GM19397 (cell line): ENCODE data around the gene HDGFL2.

Experiments
- ATAC-seq: cut with Tn5 transposase; IDR thresholded peaks from one replicate; pipeline ENCODE4 v1.9.1; 2021; ENCODE audit warnings: mild to moderate bottlenecking, moderate library complexity; ENCODE audit not compliant: unreplicated experiment

HDGFL2 gene

DNA sequence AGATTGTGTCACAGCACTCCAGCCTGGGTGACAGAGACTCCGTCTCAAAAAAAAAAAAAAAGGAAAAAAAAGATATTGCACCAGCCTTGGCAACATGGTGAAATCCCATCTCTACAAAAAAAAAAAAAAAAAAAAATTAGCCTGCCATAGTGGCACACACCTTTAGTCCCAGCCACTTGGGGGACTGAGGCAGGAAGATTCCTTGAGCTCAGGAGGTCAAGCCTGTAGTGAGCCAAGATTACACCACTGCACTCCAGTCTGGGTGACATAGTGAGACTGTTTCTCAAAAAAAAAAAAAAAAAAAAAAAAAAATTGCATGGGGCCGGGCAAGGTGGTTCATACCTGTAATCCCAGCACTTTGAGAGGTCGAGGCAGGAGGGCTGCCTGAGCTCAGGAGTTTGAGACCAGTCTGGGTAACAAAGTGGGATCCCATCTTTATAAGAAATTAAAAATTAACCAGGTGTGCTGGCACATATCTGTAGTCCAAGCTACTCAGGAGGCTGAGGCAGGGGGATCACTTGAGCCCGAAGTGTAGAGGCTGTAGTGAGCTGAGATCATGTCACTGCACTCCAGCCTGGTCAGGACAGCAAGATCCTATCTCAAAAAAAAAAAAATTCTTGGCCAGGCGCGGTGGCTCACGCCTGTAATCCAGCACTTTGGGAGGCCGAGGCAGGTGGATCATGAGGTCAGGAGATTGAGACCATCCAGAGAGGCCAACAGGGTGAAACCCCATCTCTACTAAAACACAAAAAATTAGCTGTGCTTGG lies 7.1 kb upstream of the HDGFL2 start:
- no peak for ATAC-seq

DNA sequence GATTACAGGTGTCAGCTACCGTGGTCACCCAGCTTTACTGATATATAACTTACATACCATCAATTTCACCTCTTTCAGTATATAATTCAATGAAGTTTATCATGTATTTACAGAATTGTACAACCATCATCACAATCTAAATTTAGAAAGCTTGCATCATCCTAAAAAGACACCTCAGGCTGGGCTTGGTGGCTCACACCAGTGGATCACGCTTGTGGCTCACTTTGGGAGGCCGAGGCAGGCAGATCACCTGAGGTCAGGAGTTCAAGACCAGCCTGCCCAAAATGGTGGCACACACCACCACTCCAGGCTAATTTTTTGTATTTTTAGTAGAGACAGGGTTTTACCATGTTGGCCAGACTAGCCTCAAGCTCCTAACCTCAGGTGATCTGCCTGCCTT lies 4.3 kb upstream of the HDGFL2 start:
- no peak for ATAC-seq

DNA sequence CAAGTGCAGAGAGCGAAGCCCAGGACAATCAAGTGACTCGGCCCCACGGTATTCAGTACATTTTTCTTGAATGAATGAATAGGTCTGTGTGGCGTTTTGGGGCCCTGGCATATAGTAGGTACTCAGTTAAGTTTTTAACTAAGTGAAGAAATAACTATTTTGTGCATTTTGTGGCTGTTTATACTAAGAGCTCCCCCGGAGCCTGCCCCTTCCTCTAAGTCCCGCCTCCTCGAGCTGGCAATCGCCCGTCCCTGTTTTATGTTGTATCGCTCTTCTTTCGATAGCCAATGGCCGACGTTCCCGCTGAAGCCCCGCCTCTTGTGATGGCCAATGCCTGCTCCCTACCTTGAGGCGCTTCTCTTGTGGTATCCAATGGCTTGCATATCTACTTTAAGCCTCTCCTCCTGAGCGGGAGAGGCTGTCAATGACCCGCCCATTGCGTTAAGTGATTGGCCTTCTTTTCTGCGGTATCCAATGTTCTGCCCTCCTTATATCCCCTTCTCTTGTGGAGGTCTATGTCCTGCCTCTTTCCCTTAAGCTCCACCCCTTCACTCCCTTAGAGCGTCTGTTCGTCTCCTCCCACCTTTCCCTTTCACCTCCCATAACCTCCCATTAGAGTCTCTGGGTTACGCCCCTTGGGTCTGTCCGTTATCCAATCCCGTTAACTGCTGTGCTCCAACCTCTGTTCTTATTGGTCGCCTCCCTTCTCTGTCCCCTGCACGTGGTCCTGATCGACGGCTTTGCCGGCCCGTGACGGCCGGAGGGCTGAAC lies 509 bp upstream of the HDGFL2 start:
- ATAC-seq, result peak; percentile 80

DNA sequence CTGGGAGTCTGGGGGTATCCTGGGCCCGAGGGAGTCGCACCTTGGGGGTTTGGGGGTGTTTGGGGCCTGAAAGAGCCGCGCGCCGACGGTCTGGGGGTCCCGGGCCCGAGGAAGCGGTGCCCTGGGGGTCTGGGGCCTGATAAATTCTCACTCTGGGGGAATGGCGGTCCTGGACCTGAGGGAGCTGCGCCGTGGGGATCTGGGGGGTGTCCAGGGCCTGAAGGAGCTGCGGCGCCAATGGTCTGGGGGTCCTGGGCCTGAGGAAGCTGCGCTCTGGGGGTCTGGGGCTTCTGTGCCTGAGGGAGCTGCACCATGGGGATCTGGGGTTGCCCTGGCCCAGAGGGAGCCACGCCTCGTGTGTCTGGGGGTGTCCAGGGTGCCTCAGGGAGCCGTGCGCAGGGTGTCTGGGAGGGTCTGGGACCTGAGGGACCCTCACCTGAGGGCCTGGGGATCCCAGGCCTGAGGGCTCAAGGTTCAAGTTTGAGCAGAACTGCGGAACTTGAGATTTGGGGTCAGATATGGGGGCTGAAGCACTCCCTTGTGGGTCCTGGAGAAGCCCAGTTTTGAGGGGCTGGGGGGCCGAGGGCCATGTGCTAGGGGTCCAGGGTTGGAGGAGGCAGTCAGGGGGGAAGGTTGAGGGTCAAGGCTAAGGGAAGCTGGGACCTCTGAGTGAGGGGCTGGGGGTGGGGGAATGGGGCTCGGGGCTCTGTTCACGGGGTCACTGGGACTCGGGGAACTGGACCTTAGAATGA lies 1.1 kb downstream of the HDGFL2 start:
- ATAC-seq, result no peak

DNA sequence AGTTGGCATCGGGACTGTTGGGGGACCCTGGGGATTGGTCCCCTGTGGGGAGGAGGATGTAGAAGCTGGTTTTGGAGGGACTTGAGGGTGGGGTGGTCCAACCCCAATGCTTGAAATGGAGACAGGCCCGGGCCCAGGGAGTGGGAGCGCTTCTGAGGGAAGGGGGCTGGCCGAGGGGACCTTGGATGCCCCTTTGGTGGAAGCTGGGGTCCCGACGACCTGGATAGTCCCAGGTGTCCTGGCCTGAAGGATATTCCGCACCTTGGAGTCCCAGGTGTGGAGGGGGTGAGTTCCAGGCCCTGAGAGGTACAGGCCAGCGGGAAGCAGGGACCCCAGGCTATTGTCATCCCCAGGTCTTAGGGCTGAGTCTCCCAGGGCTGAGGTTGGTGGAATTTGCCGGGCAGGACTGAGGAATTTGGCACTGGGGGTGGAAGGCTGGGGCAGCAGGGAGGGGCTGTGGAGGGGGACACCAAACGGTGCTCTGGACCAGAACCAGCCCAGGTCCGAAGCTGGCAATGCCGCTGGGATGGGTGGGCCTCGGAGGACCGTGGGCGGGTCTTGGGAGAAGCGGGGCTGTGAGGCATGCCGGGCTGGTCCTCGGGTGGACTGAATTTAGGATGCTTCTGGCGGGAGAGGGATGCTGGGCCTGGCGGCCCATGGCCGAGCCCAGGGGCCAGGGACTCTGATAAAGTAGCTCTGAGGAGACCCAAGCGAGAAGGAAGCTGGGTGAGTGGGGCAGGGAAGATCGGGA lies 1.8 kb downstream of the HDGFL2 start:
- no peak for ATAC-seq

DNA sequence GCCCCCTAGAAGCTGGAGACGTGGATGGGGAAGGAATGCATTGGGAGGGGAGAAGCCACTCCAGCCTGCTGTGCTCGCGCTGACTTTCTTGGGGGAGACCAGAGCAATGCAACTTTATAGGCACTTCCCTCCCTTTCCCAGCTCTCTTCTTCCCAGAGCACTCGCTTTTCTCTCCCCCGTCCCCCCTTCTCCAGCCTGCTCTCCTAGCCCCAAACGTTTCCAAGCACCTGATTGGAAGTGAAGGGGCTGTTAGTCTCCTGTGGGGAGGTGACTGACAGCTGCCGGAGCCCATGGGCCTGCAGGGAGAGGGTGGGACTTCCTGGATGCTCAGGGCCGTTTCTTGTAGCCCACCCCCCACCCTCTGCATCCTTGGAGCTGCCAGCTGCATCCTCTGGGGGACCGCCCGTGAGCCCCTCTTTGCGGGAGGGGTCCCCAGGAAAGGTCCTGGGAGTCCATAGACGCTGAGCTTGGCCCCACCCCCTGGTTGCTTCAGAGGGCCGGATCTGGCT lies 2.5 kb downstream of the HDGFL2 start:
- ATAC-seq, result no peak

DNA sequence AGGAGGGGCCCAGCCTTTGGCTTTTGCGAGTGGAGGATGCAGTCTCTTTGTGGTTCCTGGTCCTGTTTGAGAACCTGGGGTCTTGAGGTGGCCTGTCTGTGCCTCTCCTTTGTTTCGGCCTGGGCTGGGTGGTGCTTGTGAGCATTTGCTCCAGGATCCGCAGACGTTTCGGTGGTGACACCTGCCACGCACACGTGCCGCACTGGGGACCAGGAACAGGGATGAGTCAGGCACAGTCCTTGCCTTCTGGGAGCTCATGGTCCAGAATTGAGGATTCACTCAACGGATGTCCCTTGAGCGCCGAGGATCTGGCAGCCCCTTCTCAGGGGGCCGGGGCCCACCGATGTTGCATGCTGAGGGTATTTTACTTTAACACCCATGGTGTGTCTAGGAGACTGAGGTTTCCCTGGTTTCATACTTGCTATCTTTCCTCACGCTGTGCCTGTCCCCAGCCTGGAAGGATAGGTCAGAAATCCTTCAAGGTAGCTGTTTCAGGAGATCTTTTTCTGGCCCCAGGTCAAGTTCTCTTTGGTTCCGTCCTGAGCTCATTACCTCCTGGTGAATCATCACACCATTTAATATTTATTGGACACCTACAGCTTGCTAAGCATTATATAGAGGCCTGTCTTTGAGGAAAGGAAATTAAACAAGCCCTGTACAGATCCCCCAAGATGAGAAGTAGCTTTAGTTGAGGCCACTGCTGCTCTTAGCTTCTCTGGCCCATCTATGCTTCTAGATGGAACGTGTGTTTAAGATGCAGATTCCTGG lies 5.1 kb downstream of the HDGFL2 start:
- no peak for ATAC-seq

DNA sequence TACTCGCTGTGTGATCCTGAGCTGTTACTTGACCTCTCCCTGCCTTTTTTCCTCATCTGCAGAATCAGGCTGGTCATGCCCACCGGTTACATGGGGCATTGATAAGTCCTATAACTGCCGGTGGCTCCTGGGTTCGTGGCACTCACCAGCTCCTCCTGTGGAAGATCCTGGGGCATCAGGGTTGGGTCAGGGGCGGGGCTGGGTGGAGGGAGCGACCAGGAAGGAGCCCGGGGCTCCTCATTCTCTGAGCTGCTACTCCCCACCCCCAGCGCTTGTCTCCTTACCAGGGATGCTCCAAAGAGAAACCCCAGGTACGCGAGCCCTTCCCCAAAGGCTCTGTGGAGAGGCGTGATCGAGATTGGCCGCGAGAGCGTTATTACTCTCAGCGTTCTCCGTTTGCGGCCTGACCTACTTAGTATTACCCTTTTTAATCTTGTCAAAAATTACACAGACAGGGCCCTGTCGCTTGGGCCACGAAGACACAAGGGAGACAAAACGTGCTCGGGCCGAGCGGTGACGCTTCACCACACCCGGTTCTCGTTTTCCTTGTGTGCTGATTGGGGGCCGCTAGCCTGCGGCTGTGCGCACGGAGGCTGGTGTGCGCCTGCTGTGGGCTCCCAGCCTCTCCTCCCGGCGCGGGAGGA lies 10.7 kb downstream of the HDGFL2 start:
- ATAC-seq, result no peak

DNA sequence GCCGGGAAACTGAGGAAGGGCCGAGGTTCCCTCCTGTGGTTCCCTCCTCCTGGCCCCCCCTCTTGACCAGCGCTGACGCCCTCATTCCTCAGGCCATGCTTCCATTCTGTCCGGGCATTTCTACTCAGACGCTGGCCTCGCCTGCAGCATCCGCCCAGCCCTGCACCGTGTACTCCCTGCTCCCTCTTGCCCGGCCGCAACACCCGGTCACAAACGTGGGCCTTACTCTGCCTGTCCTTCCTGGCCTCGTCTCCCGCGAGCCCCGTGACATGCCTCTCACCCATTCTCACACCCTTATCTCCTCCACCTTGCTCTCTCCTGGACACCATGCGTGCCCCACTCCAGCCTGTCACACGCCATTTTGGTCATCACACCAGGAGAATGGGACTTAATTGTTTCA lies 11.3 kb downstream of the HDGFL2 start:
- ATAC-seq, result no peak

DNA sequence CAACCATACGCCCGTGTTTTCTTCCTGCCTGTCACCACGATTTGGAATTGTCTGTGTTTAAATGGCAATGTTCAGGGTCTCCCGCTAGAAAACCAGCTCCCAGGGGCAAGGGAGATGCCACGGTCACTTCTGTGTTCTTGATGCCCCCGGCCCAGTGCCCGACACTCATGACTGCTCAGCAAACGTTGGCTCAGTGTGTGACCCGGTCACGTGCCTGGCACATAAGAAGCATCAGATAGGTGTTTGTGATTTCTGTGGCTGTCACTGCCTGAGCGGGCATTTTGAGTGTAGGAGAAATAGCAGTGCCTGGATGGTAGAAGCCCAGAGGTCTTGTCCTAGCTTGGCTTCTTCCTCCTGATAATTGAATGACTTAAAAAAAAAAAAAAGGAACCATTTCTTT lies 15.5 kb downstream of the HDGFL2 start:
- no peak for ATAC-seq

DNA sequence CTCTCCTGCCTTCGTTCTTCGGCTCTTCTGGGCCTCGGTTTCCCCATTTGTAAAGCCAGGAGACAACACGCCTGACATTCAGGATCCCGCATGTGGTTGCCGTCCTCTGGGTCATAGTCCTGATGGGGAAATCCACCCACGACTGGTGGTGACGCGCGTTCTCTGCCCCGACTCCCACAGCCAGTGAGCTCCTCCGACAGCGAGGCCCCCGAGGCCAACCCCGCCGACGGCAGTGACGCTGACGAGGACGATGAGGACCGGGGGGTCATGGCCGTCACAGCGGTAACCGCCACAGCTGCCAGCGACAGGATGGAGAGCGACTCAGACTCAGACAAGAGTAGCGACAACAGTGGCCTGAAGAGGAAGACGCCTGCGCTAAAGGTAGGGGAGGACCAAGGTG lies 16.4 kb downstream of the HDGFL2 start:
- ATAC-seq, result no peak

DNA sequence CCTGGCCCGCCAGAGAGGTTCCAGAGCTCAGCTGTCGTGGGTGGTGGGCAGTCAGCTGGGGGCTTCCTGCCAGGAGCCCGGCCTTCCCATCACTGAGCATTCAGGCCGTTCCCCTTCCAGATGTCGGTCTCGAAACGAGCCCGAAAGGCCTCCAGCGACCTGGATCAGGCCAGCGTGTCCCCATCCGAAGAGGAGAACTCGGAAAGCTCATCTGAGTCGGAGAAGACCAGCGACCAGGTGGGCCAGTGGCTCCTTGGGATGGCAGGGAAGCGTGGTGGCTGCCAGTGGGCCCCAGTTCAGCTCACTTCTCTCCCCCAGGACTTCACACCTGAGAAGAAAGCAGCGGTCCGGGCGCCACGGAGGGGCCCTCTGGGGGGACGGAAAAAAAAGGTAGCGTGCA lies 19.3 kb downstream of the HDGFL2 start:
- no peak for ATAC-seq

DNA sequence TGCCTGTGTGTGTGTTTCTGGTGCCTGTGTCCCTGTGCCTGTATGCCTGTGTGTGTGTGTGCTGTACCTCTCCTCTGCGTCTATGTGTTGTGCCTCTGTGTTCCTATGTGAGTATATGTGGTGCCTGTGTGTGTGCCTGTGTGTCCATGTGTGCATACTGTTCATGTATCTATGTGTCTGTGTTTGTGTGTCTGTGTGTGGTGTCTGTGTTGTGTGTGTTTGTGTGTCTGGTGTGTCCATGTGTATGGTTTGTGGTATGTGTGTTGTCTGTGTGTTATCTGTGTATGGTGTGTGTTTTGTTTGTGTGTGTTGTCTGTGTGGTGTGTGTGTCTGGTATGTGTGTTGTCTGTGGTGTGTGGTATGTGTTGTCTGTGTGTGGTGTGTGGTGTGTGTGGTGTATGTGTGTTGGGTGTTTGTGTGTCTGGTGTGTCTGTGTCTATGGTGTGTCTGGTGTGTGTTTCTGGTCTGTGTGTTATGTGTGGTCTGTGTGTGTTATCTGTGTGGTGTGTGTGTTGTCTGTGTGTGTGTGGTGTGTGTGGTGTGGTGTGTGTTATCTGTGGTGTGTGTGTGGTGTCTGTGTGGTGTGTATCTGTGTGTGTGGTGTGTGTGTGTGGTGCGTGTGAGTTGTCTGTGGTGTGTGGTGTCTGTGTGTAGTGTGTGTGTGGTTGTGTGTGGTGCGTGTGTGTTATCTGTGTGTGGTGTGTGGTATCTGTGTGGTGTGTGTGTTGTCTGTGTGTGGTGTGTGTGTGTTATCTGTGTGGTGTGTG lies 20.4 kb downstream of the HDGFL2 start:
- no peak for ATAC-seq

DNA sequence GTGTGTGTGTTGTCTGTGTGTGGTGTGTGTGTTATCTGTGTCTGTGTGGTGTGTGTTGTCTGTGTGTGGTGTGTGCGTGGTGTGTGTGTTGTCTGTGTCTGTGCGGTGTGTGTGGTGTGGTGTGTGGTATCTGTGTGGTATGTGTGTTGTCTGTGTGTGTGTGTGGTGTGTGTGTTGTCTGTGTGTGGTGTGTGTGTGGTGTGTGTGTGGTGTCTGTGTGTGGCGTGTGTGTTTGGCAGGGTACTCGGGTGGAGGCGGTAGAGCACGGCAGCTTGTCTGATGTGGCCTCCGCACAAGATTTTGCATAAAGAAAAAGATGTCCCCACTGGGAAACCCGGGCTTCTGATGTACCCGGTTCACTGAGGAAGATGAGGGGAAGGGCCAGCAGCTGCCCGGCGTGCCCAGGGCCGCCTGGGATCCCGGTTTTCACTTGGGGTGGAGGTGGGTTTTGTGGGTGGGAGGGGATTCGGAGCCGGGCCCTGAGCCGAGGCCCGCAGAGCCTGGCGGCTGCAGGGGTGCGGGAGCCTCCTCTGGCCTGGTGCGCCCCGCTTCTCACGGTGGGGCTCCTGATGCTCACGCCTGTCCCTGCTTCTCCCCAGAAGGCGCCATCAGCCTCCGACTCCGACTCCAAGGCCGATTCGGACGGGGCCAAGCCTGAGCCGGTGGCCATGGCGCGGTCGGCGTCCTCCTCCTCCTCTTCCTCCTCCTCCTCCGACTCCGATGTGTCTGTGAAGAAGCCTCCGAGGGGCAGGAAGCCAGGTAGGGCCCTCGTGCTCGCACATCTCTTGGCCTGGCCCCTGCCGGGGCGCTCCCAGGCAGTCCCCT lies 21.2 kb downstream of the HDGFL2 start:
- ATAC-seq, result no peak

DNA sequence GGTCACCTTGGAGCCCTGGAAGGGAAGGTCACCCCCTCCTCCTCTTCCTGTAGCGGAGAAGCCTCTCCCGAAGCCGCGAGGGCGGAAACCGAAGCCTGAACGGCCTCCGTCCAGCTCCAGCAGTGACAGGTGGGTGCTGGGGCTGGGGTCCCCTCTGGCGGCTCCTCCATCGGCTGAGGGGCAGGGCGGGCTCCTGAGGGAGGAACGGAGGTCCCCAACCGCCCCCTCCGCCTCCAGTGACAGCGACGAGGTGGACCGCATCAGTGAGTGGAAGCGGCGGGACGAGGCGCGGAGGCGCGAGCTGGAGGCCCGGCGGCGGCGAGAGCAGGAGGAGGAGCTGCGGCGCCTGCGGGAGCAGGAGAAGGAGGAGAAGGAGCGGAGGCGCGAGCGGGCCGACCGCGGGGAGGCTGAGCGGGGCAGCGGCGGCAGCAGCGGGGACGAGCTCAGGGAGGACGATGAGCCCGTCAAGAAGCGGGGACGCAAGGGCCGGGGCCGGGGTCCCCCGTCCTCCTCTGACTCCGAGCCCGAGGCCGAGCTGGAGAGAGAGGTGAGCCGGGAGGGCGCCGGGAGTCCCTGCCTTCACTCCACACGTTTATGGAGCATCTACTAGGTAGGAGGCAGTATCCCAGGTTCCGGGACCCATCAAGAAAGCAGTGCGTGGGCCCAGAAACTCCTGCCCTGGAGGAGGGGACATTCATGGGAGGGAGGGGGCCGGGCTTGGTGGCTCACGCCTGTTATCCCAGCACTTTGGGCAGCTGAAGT lies 22.0 kb downstream of the HDGFL2 start:
- ATAC-seq, result no peak

DNA sequence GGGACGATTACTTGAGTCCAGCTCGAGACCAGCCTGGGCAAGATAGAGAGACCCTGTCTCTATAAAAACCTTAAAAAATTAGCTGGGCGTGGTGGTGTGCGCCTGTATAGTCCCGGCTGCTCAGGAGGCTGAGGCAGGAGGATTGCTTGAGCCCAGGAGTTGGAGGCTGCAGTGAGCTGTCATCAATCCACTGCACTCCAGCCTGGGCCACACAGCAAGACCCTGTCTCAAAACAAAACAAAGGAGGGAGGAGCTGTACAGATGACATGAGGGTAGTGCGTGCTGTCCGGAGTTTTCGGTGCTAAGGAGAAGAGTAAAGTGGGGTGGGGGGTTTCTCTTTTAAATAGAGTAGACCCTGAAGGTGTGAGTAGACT lies 22.6 kb downstream of the HDGFL2 start:
- no peak for ATAC-seq

DNA sequence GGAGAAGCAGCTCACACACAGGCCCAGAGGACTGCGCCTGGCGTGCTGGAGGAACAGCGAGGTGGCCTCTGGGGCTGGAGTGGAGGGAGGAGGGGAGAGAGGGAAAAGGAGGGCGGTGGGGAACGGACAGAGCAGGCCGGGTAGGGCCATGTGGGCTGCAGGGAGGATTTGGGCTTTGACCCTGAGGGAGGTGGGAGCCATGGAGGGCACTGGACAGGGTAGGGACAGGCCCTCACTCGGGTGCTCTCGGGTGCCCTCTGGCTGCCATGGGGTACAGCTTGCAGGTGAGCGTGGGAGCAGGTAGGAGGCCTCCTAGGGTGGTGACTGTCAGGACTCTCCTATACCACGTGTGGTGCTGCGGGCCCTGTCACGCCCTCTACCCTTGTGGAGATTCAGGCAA lies 23.4 kb downstream of the HDGFL2 start:
- ATAC-seq, result no peak
